Neural cell (in vitro differentiated cells): ENCODE data around the gene GPC3.

Experiments
- CTCF ChIP-seq: fragments of 450-650 bp; IDR thresholded peaks from 2 replicates; pipeline ENCODE4 v1.5.1; 2014; ENCODE audit warnings: antibody characterized with exemption, mild to moderate bottlenecking, moderate library complexity; ENCODE audit not compliant: poor library complexity, severe bottlenecking
- EP300 ChIP-seq: fragments of 450-650 bp; conservative IDR thresholded peaks from 2 replicates; pipeline ENCODE4 v1.6.1; 2014; ENCODE audit warnings: antibody characterized with exemption, mild to moderate bottlenecking, moderate library complexity; ENCODE audit not compliant: poor library complexity, severe bottlenecking
- EZH2 ChIP-seq: fragments of 200-600, 300-800 bp; shearing (Covaris generic), sonication (generic); IDR thresholded peaks from 2 replicates; pipeline ENCODE4 v1.6.1; 2014; ENCODE audit warnings: antibody characterized with exemption, low read length, borderline replicate concordance, mild to moderate bottlenecking; ENCODE audit not compliant: insufficient read depth, poor library complexity, severe bottlenecking
- MXI1 ChIP-seq: fragments of 450-650 bp; conservative IDR thresholded peaks from 2 replicates; pipeline ENCODE4 v1.6.1; 2014; ENCODE audit warnings: antibody characterized with exemption, mild to moderate bottlenecking; ENCODE audit not compliant: poor library complexity, severe bottlenecking
- POLR2AphosphoS5 ChIP-seq: IDR thresholded peaks from 2 replicates; pipeline ENCODE4 v1.6.1; 2012
- REST ChIP-seq: IDR thresholded peaks from 2 replicates; pipeline ENCODE4 v1.6.1; 2012; ENCODE audit warnings: borderline replicate concordance

- TF ChIP-seq REST (no peak), EP300 (no peak), CTCF (no peak), MXI1 (no peak), EZH2 (no peak), POLR2AphosphoS5 (no peak)
These were observed 262.6 kb downstream of the GPC3 start for GRCh38 chrX:133722756-133723155.
